PC-9 (cell line): ENCODE measurements around the gene ANO4. TPM values are rescaled to one million over a fixed set of nuclear protein-coding genes. Genes with fewer than 3 reads are reported as not detected.

ENCODE experiments used
- BruUV-seq: library from RNA; stranded (reverse); fragments of 400-500 nt; replicated peaks from 2 replicates; lab custom pipeline; 2021; lab: Mats Ljungman, UMichigan
- CTCF ChIA-PET: fragments of 300-600 bp; sonication (Branson Sonifier 250); formaldehyde crosslinking; loops from one replicate; lab custom pipeline; 2022; ENCODE audit warnings: antibody characterized with exemption; lab: Charles Lee
- POLR2A ChIA-PET: fragments of 300-600 bp; sonication (Branson Sonifier 250); formaldehyde crosslinking; loops from one replicate; lab custom pipeline; 2022; ENCODE audit warnings: antibody characterized with exemption; ENCODE audit not compliant: unreplicated experiment; lab: Charles Lee
- DNase-seq, 2 experiments: peaks; one replicate each; pipeline versions ENCODE4 v3.0.0 to v3.0.0-alpha.2; 2015 to 2022; ENCODE audit warnings: mixed read lengths in 1 of 2
- H2AFZ ChIP-seq: fragments of 200-600 bp; sonication (generic); 2 replicates; pipeline ENCODE4 v1.8.1; 2017; ENCODE audit warnings: antibody characterized with exemption
- H3F3A ChIP-seq: fragments of 200-600 bp; sonication (generic); 2 replicates; pipeline ENCODE4 v1.8.1; 2017; ENCODE audit warnings: antibody characterized with exemption, mild to moderate bottlenecking, low read depth; ENCODE audit not compliant: insufficient read depth
- H3K27ac ChIP-seq: fragments of 200-600 bp; sonication (generic); 2 replicates; pipeline ENCODE4 v1.6.1; 2016; ENCODE audit warnings: mixed run types
- H3K27me3 ChIP-seq: fragments of 200-600 bp; sonication (generic); 2 replicates; pipeline ENCODE4 v1.6.1; 2016; ENCODE audit warnings: low read depth, mixed run types; ENCODE audit not compliant: insufficient read depth
- H3K36me3 ChIP-seq: fragments of 200-600 bp; sonication (generic); 2 replicates; pipeline ENCODE4 v1.6.1; 2016; ENCODE audit warnings: low read depth, mixed run types
- H3K4me1 ChIP-seq: fragments of 200-600 bp; sonication (generic); replicated peaks from 2 replicates; pipeline ENCODE4 v1.6.1; 2016; ENCODE audit warnings: mixed run types; ENCODE audit not compliant: insufficient read depth
- H3K4me2 ChIP-seq: fragments of 200-600 bp; sonication (generic); 2 replicates; pipeline ENCODE4 v1.6.1; 2017; ENCODE audit warnings: mixed run types
- H3K4me3 ChIP-seq: fragments of 200-600 bp; sonication (generic); 2 replicates; pipeline ENCODE4 v1.6.1; 2016; ENCODE audit warnings: mixed run types
- H3K79me2 ChIP-seq: fragments of 200-600 bp; sonication (generic); 2 replicates; pipeline ENCODE4 v1.6.1; 2017; ENCODE audit warnings: low read depth, mixed run types
- H3K9me2 ChIP-seq: fragments of 200-600 bp; sonication (generic); 2 replicates; pipeline ENCODE4 v1.8.1; 2017; ENCODE audit warnings: mild to moderate bottlenecking; ENCODE audit not compliant: insufficient read depth
- H3K9me3 ChIP-seq: fragments of 200-600 bp; sonication (generic); 2 replicates; pipeline ENCODE4 v1.8.1; 2016; ENCODE audit warnings: low read depth; ENCODE audit not compliant: insufficient read depth
- H4K20me1 ChIP-seq: fragments of 200-600 bp; sonication (generic); 2 replicates; pipeline ENCODE4 v1.8.1; 2017; ENCODE audit not compliant: insufficient read depth
- CTCF ChIP-seq: fragments of 200-600 bp; sonication (generic); conservative IDR thresholded peaks from 2 replicates; pipeline ENCODE4 v1.6.1; 2017; ENCODE audit warnings: mixed run types, antibody characterized with exemption, mild to moderate bottlenecking, moderate library complexity
- EZH2 ChIP-seq: fragments of 200-600 bp; sonication (generic); IDR thresholded peaks from 2 replicates; pipeline ENCODE4 v1.8.0; 2017; ENCODE audit warnings: antibody characterized with exemption, low read depth
- intact Hi-C: fragments of 100-400 bp; cut with micrococcal nuclease; formaldehyde crosslinking; loops from one replicate; pipeline ENCODE4 v1.10.0; 2022; ENCODE audit not compliant: unreplicated experiment
- total RNA-seq: library from RNA; stranded (reverse); gene quantifications from 2 replicates; pipeline ENCODE4 v1.2.3, GENCODE V29; 2021

ANO4 gene
- total RNA-seq, 1 experiment from 2014 or later: not detected

- H3F3A ChIP-seq: no peaks in the 10 kb centered on the region
- no peaks in the 10 kb centered on the region for H3K79me2 ChIP-seq
- H3K9me2 ChIP-seq: no peaks in the 10 kb centered on the region
- intact Hi-C loops: no loop called here
- BruUV-seq: no TSS peak
- ChIA-PET POLR2A (no interaction called here), CTCF (interaction anchor here (0.6 kb wide), 1 partner anchor 706 kb away, joined by 4 read pairs; no protein-coding TSS in a partner anchor)
- H3K4me3 ChIP-seq: no peak overlapping the region
- no peak for TF ChIP-seq EZH2
- TF ChIP-seq CTCF: no peak
- no peaks in the 10 kb centered on the region for H3K9me3 ChIP-seq
- DNase-seq: no peak
- H3K36me3 ChIP-seq: no peaks in the 10 kb centered on the region
- no peak overlapping the region for H2AFZ ChIP-seq
- no peaks in the 10 kb centered on the region for H3K4me1 ChIP-seq
- H4K20me1 ChIP-seq: no peaks in the 10 kb centered on the region
- no peak overlapping the region for H3K4me2 ChIP-seq
- no peaks in the 10 kb centered on the region for H3K27me3 ChIP-seq
- H3K27ac ChIP-seq: no peak overlapping the region
These were observed 50.5 kb downstream of the ANO4 start for GRCh38 chr12:100845095-100845494.

GRCh38 chr12:100851637-100852036 lies 57.1 kb downstream of the ANO4 start:
- ChIA-PET POLR2A (no interaction called here), CTCF (no interaction called here)
- no peaks in the 10 kb centered on the region for H3K36me3 ChIP-seq
- no peaks in the 10 kb centered on the region for H3F3A ChIP-seq
- H3K9me2 ChIP-seq: no peaks in the 10 kb centered on the region
- BruUV-seq: no TSS peak
- DNase-seq: no peak
- no peak for TF ChIP-seq CTCF
- TF ChIP-seq EZH2: no peak
- no peaks in the 10 kb centered on the region for H3K4me1 ChIP-seq
- H3K27ac ChIP-seq: no peak overlapping the region
- H4K20me1 ChIP-seq: no peaks in the 10 kb centered on the region; the same call in 1 of the 2 replicates
- H3K27me3 ChIP-seq: peaks cover 2% of the 10 kb centered on the region; the same call in 1 of the 2 replicates
- intact Hi-C loops: no loop called here
- H3K79me2 ChIP-seq: no peaks in the 10 kb centered on the region
- H3K4me3 ChIP-seq: no peak overlapping the region
- no peak overlapping the region for H2AFZ ChIP-seq
- no peaks in the 10 kb centered on the region for H3K9me3 ChIP-seq
- H3K4me2 ChIP-seq: no peak overlapping the region

GRCh38 chr12:100857418-100857817 lies 62.8 kb downstream of the ANO4 start:
- Histone ChIP-seq H3K4me1 (no peaks in the 10 kb centered on the region), H3K79me2 (no peaks in the 10 kb centered on the region), H3K4me2 (no peak overlapping the region), H3K27me3 (peaks cover 2% of the 10 kb centered on the region; the same call in 1 of the 2 replicates), H3K36me3 (no peaks in the 10 kb centered on the region), H3K9me3 (no peaks in the 10 kb centered on the region), H3K9me2 (no peaks in the 10 kb centered on the region), H3F3A (no peaks in the 10 kb centered on the region), H4K20me1 (no peaks in the 10 kb centered on the region), H2AFZ (no peak overlapping the region), H3K27ac (no peak overlapping the region), H3K4me3 (no peak overlapping the region)
- no TSS peak for BruUV-seq
- TF ChIP-seq CTCF: no peak
- TF ChIP-seq EZH2: no peak
- intact Hi-C loops: no loop called here
- DNase-seq: no peak
- POLR2A ChIA-PET: no interaction called here
- CTCF ChIA-PET: no interaction called here
